HUES48 (cell line): ENCODE measurements around the gene YAE1.

Experiments
- H3K27ac ChIP-seq: one replicate; pipeline ENCODE4 v1.7.0; 2013; ENCODE audit warnings: low read depth, low read length, inconsistent platforms
- H3K27me3 ChIP-seq: 2 replicates; pipeline ENCODE4 v1.6.1; 2013; ENCODE audit warnings: mild to moderate bottlenecking, low read length; ENCODE audit not compliant: control insufficient read depth, insufficient read depth
- H3K36me3 ChIP-seq: 2 replicates; pipeline ENCODE4 v1.6.1; 2013; ENCODE audit warnings: low read length; ENCODE audit not compliant: control insufficient read depth, insufficient read depth
- H3K4me1 ChIP-seq: 2 replicates; pipeline ENCODE4 v1.6.1; 2013; ENCODE audit warnings: mild to moderate bottlenecking, low read length; ENCODE audit not compliant: control insufficient read depth, insufficient read depth
- H3K4me3 ChIP-seq: 2 replicates; pipeline ENCODE4 v1.5.1; 2013; ENCODE audit warnings: mild to moderate bottlenecking, low read depth, low read length
- H3K9ac ChIP-seq: 2 replicates; pipeline ENCODE4 v1.6.1; 2013; ENCODE audit warnings: mild to moderate bottlenecking, low read depth, low read length, moderate library complexity
- H3K9me3 ChIP-seq: 2 replicates; pipeline ENCODE4 v1.6.1; 2013; ENCODE audit warnings: low read length; ENCODE audit not compliant: control insufficient read depth, insufficient read depth

Gene YAE1

GRCh38 chr7:39582536-39582935 is 16.3 kb downstream of the YAE1 start:
- H3K9ac ChIP-seq: no peak overlapping the region
- peaks cover 18% of the 10 kb centered on the region for H3K4me1 ChIP-seq
- no peaks in the 10 kb centered on the region for H3K9me3 ChIP-seq
- no peak overlapping the region for H3K27ac ChIP-seq
- no peak overlapping the region for H3K4me3 ChIP-seq
- H3K27me3 ChIP-seq: no peaks in the 10 kb centered on the region
- no peaks in the 10 kb centered on the region for H3K36me3 ChIP-seq

GRCh38 chr7:39583539-39583938 is 17.3 kb downstream of the YAE1 start:
- H3K9ac ChIP-seq: no peak overlapping the region
- peaks cover 18% of the 10 kb centered on the region for H3K4me1 ChIP-seq
- H3K27ac ChIP-seq: no peak overlapping the region
- H3K4me3 ChIP-seq: no peak overlapping the region
- no peaks in the 10 kb centered on the region for H3K36me3 ChIP-seq
- no peaks in the 10 kb centered on the region for H3K9me3 ChIP-seq
- H3K27me3 ChIP-seq: no peaks in the 10 kb centered on the region

DNA sequence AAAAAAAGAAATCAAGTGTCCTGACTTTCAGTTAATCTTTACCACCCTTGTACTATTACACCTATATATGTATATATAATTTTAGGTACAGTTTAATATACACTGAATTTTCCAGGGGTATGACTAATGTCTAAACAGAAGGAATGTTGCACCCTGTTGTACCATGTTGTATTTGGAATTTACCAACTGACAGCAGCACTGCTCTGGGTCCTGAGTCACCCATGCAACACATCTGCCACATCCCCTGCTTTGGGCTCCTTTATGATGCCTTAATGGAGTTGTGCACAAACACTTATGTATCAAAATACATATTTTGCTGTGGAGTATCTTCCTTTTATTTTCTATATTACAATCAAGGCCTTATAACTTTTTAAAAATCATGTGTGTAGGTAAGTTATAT is 21.2 kb downstream of the YAE1 start:
- H3K36me3 ChIP-seq: no peaks in the 10 kb centered on the region
- no peak overlapping the region for H3K4me3 ChIP-seq
- H3K9ac ChIP-seq: no peak overlapping the region
- no peaks in the 10 kb centered on the region for H3K9me3 ChIP-seq
- peaks cover 21% of the 10 kb centered on the region for H3K4me1 ChIP-seq
- H3K27ac ChIP-seq: no peak overlapping the region
- H3K27me3 ChIP-seq: no peaks in the 10 kb centered on the region

DNA sequence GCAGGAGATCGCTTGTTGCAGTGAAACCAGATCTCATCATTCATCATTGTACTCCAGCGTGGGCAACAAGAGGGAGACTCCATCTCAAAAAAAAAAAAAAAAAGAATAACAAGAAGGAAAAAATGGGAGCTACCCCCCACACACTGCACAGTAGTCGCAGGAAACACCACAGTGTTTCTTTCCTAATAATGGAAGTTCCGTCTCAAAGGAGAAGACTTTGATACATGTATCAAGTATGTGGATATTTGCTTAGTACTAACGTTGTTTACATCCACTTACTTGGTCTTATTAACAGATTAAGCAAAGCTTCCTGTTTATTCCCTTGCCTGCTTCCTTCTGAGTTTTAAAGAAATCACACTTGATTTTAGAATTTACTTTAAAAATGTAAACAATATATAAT is 22.2 kb downstream of the YAE1 start:
- Histone ChIP-seq H3K9me3 (no peaks in the 10 kb centered on the region), H3K27ac (no peak overlapping the region), H3K4me1 (peaks cover 18% of the 10 kb centered on the region)

DNA sequence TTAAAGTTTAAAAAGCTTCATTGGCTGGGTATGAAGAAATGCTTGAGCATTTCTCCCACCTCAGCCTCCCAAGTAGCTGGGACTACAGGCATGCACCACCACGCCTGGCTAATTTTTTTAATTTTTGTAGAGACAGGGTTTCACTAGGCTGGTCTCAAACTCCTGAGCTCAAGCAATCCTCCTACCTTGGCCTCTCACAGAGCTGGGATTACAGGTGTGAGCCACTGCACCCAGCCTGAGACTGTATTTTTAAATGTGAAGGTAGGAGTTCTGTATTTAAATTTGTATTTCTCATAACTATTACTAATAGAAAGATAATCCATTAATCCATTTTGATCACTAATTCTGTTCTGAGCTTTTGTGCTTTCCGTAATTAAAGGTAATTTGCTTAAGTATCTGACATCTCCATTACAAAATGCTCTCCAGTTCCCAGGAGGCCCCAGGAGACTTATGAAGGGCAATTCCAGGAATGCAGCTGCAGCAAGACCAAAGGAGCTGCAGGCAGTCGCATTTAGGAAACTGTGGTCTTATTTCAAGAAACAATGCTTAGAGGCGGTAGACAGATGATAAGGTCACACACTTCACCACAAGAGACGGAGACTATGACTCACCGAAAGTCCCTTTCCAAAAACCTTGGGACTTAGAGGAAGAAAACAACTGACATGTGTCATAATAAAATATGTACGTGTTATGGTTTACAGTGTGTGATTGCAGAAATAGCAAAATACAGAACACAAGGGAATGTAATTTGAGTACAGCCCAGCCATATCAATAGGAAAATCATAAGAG is 23.3 kb downstream of the YAE1 start:
- Histone ChIP-seq H3K27me3 (no peaks in the 10 kb centered on the region), H3K27ac (peak overlapping the region; percentile 79), H3K9me3 (no peaks in the 10 kb centered on the region), H3K4me1 (peaks cover 10% of the 10 kb centered on the region), H3K9ac (no peak overlapping the region), H3K36me3 (no peaks in the 10 kb centered on the region), H3K4me3 (no peak overlapping the region)

More for the DNA sequence above, 22.2 kb downstream of the YAE1 start:
- no peaks in the 10 kb centered on the region for H3K36me3 ChIP-seq
- H3K27me3 ChIP-seq: no peaks in the 10 kb centered on the region
- H3K4me3 ChIP-seq: no peak overlapping the region
- no peak overlapping the region for H3K9ac ChIP-seq

- Histone ChIP-seq H3K27me3 (no peaks in the 10 kb centered on the region), H3K27ac (no peak overlapping the region), H3K9me3 (no peaks in the 10 kb centered on the region), H3K36me3 (no peaks in the 10 kb centered on the region), H3K9ac (no peak overlapping the region), H3K4me3 (no peak overlapping the region), H3K4me1 (peaks cover 10% of the 10 kb centered on the region)
These were observed 26.4 kb downstream of the YAE1 start for GRCh38 chr7:39592586-39592985.

DNA sequence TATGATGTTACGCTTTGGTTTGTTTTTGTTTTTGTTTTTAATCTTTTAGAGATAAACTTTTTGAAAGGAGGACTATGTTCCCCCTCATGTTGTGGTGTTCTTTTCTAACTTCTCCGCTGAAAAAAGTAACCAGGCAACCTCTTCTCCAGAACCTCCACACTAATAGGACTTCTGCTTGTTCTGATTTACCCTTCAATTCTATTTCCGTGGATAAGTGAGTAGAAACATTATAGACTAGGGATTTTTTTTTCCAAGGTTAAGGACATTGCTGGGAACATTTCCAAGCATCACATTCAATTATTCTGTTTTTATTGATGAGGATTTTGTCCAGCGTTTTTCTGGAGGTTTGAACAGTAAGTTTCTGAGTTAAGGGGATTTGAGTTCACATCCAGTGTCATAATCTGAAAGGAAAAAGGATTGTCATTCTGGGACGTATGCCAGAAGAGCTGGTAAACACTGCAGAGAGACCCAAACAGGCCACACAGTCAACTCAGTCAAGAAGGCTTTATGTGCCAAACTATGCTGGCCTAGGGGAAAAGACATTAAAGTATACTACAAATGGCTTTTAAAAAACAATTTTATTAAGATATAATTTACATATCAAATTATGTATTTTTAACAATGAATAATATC is 28.9 kb downstream of the YAE1 start:
- H3K4me1 ChIP-seq: peaks cover 5% of the 10 kb centered on the region
- H3K27me3 ChIP-seq: no peaks in the 10 kb centered on the region
- no peaks in the 10 kb centered on the region for H3K36me3 ChIP-seq
- no peaks in the 10 kb centered on the region for H3K9me3 ChIP-seq
- no peak overlapping the region for H3K9ac ChIP-seq
- no peak overlapping the region for H3K4me3 ChIP-seq
- no peak overlapping the region for H3K27ac ChIP-seq

DNA sequence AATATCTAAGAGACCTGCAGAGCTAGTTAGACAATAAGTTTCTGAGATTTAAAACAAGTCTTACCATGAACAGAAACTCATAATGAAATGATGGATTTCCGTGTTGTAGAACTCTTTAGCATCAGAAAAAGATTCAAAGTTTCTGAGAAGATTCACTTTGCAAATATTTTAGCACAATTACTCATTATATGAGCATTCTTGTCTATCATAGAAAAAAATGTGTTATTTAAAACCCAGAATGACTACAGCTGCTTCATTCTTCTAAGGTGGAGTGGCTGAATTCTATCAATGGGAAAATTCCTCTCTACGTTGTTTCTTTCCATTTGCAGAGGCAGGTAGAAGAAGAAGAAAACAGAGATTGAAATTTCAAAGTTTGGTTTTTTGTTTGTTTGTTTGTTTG is 36.1 kb downstream of the YAE1 start:
- H3K36me3 ChIP-seq: no peaks in the 10 kb centered on the region
- no peaks in the 10 kb centered on the region for H3K4me1 ChIP-seq
- no peak overlapping the region for H3K9ac ChIP-seq

DNA sequence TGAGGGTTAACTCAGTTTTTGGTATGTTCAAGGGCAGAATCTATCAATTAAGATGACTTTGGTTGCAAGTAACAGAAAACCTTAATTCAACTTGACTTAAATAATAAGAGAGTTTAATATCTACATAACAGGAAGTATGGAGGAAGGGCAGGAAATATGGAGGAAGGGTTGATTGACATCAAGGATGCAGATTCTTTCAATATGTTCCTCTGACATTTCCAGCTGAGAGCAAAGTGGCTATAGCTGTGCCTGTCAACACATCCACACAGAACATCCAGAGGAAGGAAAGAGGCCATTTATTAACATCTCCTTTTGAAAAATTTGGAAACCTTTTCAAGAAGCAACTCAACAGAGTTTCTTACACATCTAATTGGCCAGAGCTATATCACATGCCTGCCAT is 37.7 kb downstream of the YAE1 start:
- no peaks in the 10 kb centered on the region for H3K9me3 ChIP-seq
- no peak overlapping the region for H3K9ac ChIP-seq
- no peak overlapping the region for H3K27ac ChIP-seq
- H3K27me3 ChIP-seq: peaks cover 6% of the 10 kb centered on the region
- H3K4me1 ChIP-seq: no peaks in the 10 kb centered on the region
- H3K36me3 ChIP-seq: no peaks in the 10 kb centered on the region
- H3K4me3 ChIP-seq: no peak overlapping the region

More for the DNA sequence above, 36.1 kb downstream of the YAE1 start:
- no peaks in the 10 kb centered on the region for H3K27me3 ChIP-seq
- H3K27ac ChIP-seq: no peak overlapping the region
- no peaks in the 10 kb centered on the region for H3K9me3 ChIP-seq
- H3K4me3 ChIP-seq: no peak overlapping the region

GRCh38 chr7:39605087-39605486 is 38.9 kb downstream of the YAE1 start:
- no peaks in the 10 kb centered on the region for H3K36me3 ChIP-seq
- H3K9me3 ChIP-seq: no peaks in the 10 kb centered on the region
- no peak overlapping the region for H3K4me3 ChIP-seq
- H3K9ac ChIP-seq: no peak overlapping the region
- H3K27ac ChIP-seq: no peak overlapping the region
- H3K27me3 ChIP-seq: peaks cover 17% of the 10 kb centered on the region
- H3K4me1 ChIP-seq: no peaks in the 10 kb centered on the region

- H3K4me1 ChIP-seq: no peaks in the 10 kb centered on the region
- peaks cover 23% of the 10 kb centered on the region for H3K27me3 ChIP-seq
- H3K9ac ChIP-seq: no peak overlapping the region
- H3K36me3 ChIP-seq: no peaks in the 10 kb centered on the region
- no peak overlapping the region for H3K27ac ChIP-seq
- H3K9me3 ChIP-seq: no peaks in the 10 kb centered on the region
- no peak overlapping the region for H3K4me3 ChIP-seq
These were observed 40.1 kb downstream of the YAE1 start for GRCh38 chr7:39606352-39606751.
